K562 (cell line): Measurements from ENCODE around the gene ATF5. TPM values are rescaled to one million over a fixed set of nuclear protein-coding genes. Genes with fewer than 3 reads are reported as not detected.
A peak's percentile ranks its signal among the peaks of the same experiment; 100 is the strongest.

Experiments used
- ATAC-seq: fragments of 200-7000 bp; cut with Tn5 transposase; 3 replicates; pipeline ENCODE4 v1.9.1; 2020; ENCODE audit warnings: moderate library complexity
- BruUV-seq: library from RNA; stranded (reverse); fragments of 400-500 nt; replicated peaks from 2 replicates; lab custom pipeline; 2021; lab: Mats Ljungman, UMichigan
- CTCF ChIA-PET: fragments of 300-600 bp; formaldehyde crosslinking; extraction: SDS; loops from one replicate; lab custom pipeline; 2021; ENCODE audit warnings: low intra/inter-chr PET ratio; lab: Yijun Ruan, JAX
- POLR2A ChIA-PET: fragments of 300-600, 350-650 bp; sonication (Branson Sonifier 250); formaldehyde crosslinking; extraction: SDS; loops from one replicate; lab custom pipeline; 2021; ENCODE audit warnings: antibody characterized with exemption, inconsistent platforms; lab: Yijun Ruan, JAX
- DNase-seq, 4 experiments: peaks; one replicate each; pipeline versions ENCODE4 v3.0.0 to v3.0.0-alpha.2; 2011 to 2018; ENCODE audit warnings: low spot score in 3 of 4, mixed read lengths in 3 of 4; ENCODE audit errors: extremely low read depth in 1 of 4
- FAIRE-seq: peaks from 2 replicates; lab custom pipeline; 2011; peaks lifted over from hg19 to GRCh38; lab: Jason Lieb, UNC
- H2AFZ ChIP-seq: 2 replicates; pipeline ENCODE4 v1.6.0; 2011; ENCODE audit warnings: low read depth, low read length, control low read depth, inconsistent platforms
- H3K27ac ChIP-seq: fragments of 200-600 bp; 3 replicates; pipeline ENCODE4 v1.8.0; 2011; ENCODE audit warnings: low read depth, mild to moderate bottlenecking, control low read depth, inconsistent platforms, low read length, moderate library complexity, mixed read lengths; ENCODE audit errors: extremely low read depth
- H3K27me3 ChIP-seq, 2 experiments: fragments of 300-600 bp in 1 of 2; 2 replicates in 1 of 2; 3 replicates in 1 of 2; pipeline versions ENCODE4 v1.6.0 to v1.8.0; 2011; ENCODE audit warnings: inconsistent platforms in 2 of 2, low read length in 2 of 2, mild to moderate bottlenecking in 1 of 2, mixed read lengths in 1 of 2, moderate library complexity in 1 of 2; ENCODE audit not compliant: control insufficient read depth in 2 of 2, insufficient read depth in 2 of 2
- H3K36me3 ChIP-seq: fragments of 300-600 bp; 3 replicates; pipeline ENCODE4 v1.8.0; 2011; ENCODE audit warnings: mild to moderate bottlenecking, low read length, inconsistent platforms; ENCODE audit not compliant: control insufficient read depth, insufficient read depth
- H3K4me1 ChIP-seq, 2 experiments: fragments of 200-600 bp in 1 of 2; replicated peaks in 1 of 2; 2 replicates in 1 of 2; 3 replicates in 1 of 2; pipeline versions ENCODE4 v1.5.1 to v1.8.0; 2011; ENCODE audit warnings: inconsistent platforms in 2 of 2, low read length in 2 of 2, mild to moderate bottlenecking in 1 of 2, mixed read lengths in 1 of 2, moderate library complexity in 1 of 2; ENCODE audit not compliant: control insufficient read depth in 2 of 2, insufficient read depth in 2 of 2
- H3K4me2 ChIP-seq: 2 replicates; pipeline ENCODE4 v1.6.1; 2011; ENCODE audit warnings: low read length, control low read depth, inconsistent platforms, mixed read lengths; ENCODE audit not compliant: insufficient read depth
- H3K4me3 ChIP-seq: fragments of 200-600 bp; sonication (generic), shearing (Covaris generic); 2 replicates; pipeline ENCODE4 v1.5.1; 2016; ENCODE audit warnings: control low read depth, inconsistent platforms
- H3K79me2 ChIP-seq: fragments of 200-600 bp; 3 replicates; pipeline ENCODE4 v1.8.0; 2011; ENCODE audit warnings: low read length, inconsistent platforms; ENCODE audit not compliant: control insufficient read depth, insufficient read depth
- H3K9ac ChIP-seq, 2 experiments: 2 replicates each; pipeline versions ENCODE4 v1.6.0 to v1.6.1; 2011; ENCODE audit warnings: low read depth in 2 of 2, low read length in 2 of 2, control low read depth in 1 of 2, inconsistent platforms in 1 of 2, mild to moderate bottlenecking in 1 of 2, mixed read lengths in 1 of 2; ENCODE audit not compliant: insufficient read depth in 1 of 2
- H3K9me1 ChIP-seq: one replicate; pipeline ENCODE4 v1.6.0; 2011; ENCODE audit warnings: inconsistent platforms, mild to moderate bottlenecking, low read length, moderate library complexity; ENCODE audit not compliant: control insufficient read depth, insufficient read depth
- H3K9me3 ChIP-seq: replicated peaks from 2 replicates; pipeline ENCODE4 v1.5.1; 2011; ENCODE audit warnings: low read depth, low read length, inconsistent platforms; ENCODE audit not compliant: control insufficient read depth, insufficient read depth
- H4K20me1 ChIP-seq: replicated peaks from 2 replicates; pipeline ENCODE4 v1.6.1; 2011; ENCODE audit warnings: low read length, inconsistent platforms, mixed read lengths; ENCODE audit not compliant: control insufficient read depth, insufficient read depth
- BCL6 ChIP-seq: fragments of 250-450 bp; sonication (Bioruptor Pico); IDR thresholded peaks from 2 replicates; pipeline ENCODE4 v1.4.0; 2020
- EGR1 ChIP-seq: fragments of 450-650 bp; conservative IDR thresholded peaks from 2 replicates; pipeline ENCODE4 v1.6.1; 2017; ENCODE audit warnings: mild to moderate bottlenecking
- GTF2E2 ChIP-seq: fragments of 200-800 bp; sonication (Bioruptor generic); IDR thresholded peaks from 2 replicates; pipeline ENCODE4 v1.6.1; 2016; ENCODE audit warnings: missing genetic modification characterization, missing compliant biosample characterization
- MYBL2 ChIP-seq, 2 experiments: fragments of 450-650 bp in 1 of 2; sonication (generic) in 1 of 2; formaldehyde crosslinking in 1 of 2; IDR thresholded peaks; 2 replicates each; pipeline versions ENCODE4 v1.6.1 to v1.8.1; 2017 to 2022; ENCODE audit warnings: borderline replicate concordance in 1 of 2, inconsistent platforms in 1 of 2, low read depth in 1 of 2, mild to moderate bottlenecking in 1 of 2, missing genetic modification reagents in 1 of 2, moderate library complexity in 1 of 2
- POLR2AphosphoS5 ChIP-seq: IDR thresholded peaks from 2 replicates; pipeline ENCODE4 v1.6.1; 2011; ENCODE audit warnings: mild to moderate bottlenecking, low read depth, low read length, moderate library complexity; ENCODE audit not compliant: control insufficient read depth, insufficient read depth
- SMAD4 ChIP-seq: fragments of 250-450 bp; sonication (Bioruptor Pico); conservative IDR thresholded peaks from 2 replicates; pipeline ENCODE4 v1.8.0; 2021; ENCODE audit warnings: inconsistent platforms, mild to moderate bottlenecking, moderate library complexity
- SP1 ChIP-seq: sonication (generic); formaldehyde crosslinking; IDR thresholded peaks from 2 replicates; pipeline ENCODE4 v1.8.1; 2022; ENCODE audit warnings: mild to moderate bottlenecking, missing genetic modification reagents
- TEAD4 ChIP-seq, 2 experiments: sonication (generic) in 1 of 2; formaldehyde crosslinking in 1 of 2; IDR thresholded peaks; 2 replicates each; pipeline versions ENCODE4 v1.6.1 to v1.8.0; 2012 to 2022; ENCODE audit warnings: borderline replicate concordance in 1 of 2, inconsistent platforms in 1 of 2, low read length in 1 of 2, mild to moderate bottlenecking in 1 of 2, missing genetic modification reagents in 1 of 2
- ZFP30 ChIP-seq: fragments of 250-450 bp; sonication (Bioruptor Pico); IDR thresholded peaks from 2 replicates; pipeline ENCODE4 v1.8.0; 2022; ENCODE audit warnings: moderate library complexity, mild to moderate bottlenecking, inconsistent platforms, borderline replicate concordance
- ZNF398 ChIP-seq: fragments of 250-450 bp; sonication (Bioruptor Pico); IDR thresholded peaks from 2 replicates; pipeline ENCODE4 v1.8.0; 2021; ENCODE audit warnings: moderate library complexity, mild to moderate bottlenecking, inconsistent platforms
- WGBS: fragments of 100-300 bp; shearing (Covaris generic); methylation state at CpG from one replicate; pipeline ENCODE4 v1.1.6; 2016; ENCODE audit warnings: low coverage, mixed read lengths; ENCODE audit not compliant: insufficient coverage; ENCODE audit errors: missing lambda C conversion rate; 5-methylcytosine and 5-hydroxymethylcytosine counted together
- in situ Hi-C: fragments of 300-500 bp; cut with MboI; formaldehyde crosslinking; loops from 4 replicates; pipeline ENCODE4 v1.15.0; 2018; ENCODE audit warnings: inconsistent platforms, mixed read lengths
- intact Hi-C: fragments of 100-400 bp; cut with micrococcal nuclease; formaldehyde crosslinking; loops from 2 replicates; pipeline ENCODE4 v1.14.2; 2022
- polyA plus RNA-seq, 8 experiments: library from polyadenylated mRNA; depleted of rRNA in 4 of 8; stranded (reverse) in 5 of 8; unstranded in 3 of 8; fragments of >200 nt; fragmentation: Nextera tagmentation in 2 of 8; fragmentation: Illumina TruSeq in 1 of 8; extraction: Ambion mirVana in 2 of 8; extraction: Trizol in 1 of 8; gene quantifications; 2 replicates each; pipeline versions ENCODE4 v1.2.1 to v1.2.3, GENCODE V29; 2011 to 2014; ENCODE audit warnings: inconsistent platforms in 1 of 8, missing spikeins in 1 of 8
- total RNA-seq, 7 experiments: library from RNA; depleted of rRNA in 6 of 7; stranded (reverse); fragments of >200 nt in 6 of 7; fragmentation: Illumina TruSeq in 2 of 7; extraction: Trizol in 2 of 7; gene quantifications; 2 replicates each; pipeline versions ENCODE4 v1.2.1 to v1.2.3, GENCODE V29; 2011 to 2021; ENCODE audit warnings: low replicate concordance in 1 of 7
- TF ChIP-seq, protein P1 (sequence below), 2 experiments: fragments of 150-350 bp in 1 of 2; IDR thresholded peaks; 2 replicates each; pipeline ENCODE4 v1.6.1; 2012 to 2016; ENCODE audit warnings: low read depth in 2 of 2, low read length in 2 of 2, mild to moderate bottlenecking in 1 of 2, moderate library complexity in 1 of 2
- TF ChIP-seq, protein P2 (sequence below): fragments of 450-650 bp; conservative IDR thresholded peaks from 2 replicates; pipeline ENCODE4 v1.6.1; 2016; ENCODE audit warnings: missing genetic modification characterization, low read depth, mild to moderate bottlenecking, control low read depth, missing compliant biosample characterization

Gene ATF5
- total and polyA plus RNA-seq, 9 of the 15 experiments (the other 6 are each of a cell fraction or from before 2014, with no cell fraction given): 3.0 to 57.6 (median 11.1) TPM

DNA sequence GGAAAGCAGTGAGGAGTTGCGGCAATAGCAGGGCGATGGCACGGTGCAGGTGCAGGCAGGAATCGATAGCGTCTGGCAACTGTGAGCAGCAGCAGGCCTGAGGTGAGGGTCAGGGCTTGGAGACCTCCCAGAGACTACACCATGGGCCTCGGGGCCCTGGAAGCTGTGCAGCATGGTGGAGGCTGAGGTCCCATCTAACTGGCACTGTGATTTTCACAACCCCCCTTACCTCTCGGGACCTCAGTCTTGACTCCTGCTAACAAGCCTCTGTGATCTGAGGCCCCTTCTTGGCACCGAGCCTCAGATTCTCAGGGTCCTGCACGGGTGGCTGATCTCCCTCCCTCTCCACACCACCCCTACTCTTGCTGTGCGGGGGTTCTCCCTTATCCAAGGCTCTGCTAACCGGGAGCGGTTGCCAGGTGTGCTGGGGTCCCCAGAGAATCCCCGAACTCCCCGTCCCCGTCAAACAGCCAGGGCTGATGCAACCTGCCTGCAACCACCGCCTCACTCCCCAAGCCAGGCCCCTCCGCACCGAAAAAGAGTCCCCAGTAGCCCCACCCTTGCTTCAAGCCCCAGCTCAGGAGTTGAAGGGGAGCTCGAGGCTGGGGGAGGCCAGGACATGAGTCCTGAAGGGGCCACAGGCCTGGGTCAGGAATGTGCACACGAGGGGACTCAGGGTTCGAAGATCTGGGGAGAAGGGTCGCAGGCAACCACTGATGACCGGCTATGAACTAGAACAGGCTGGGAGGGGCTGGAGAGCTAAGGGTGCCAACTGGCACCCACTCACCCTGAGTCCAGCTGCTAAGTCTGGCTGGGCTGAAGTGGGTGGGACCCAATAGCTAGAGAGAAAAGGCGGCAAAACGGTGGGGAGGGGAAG lies 4.8 kb upstream of the ATF5 start:
- DNase-seq (peak in 2 of 4 experiments; percentile 11 to 16), ATAC-seq (peak; percentile 16), FAIRE-seq (no peak)
- H3K36me3 ChIP-seq: peaks cover 85% of the 10 kb centered on the region
- H3K4me2 ChIP-seq: peak overlapping the region; percentile 20; the same call in 1 of the 2 replicates
- no peak overlapping the region for H2AFZ ChIP-seq
- in situ Hi-C loops: no loop called here
- H3K9me3 ChIP-seq: no peaks in the 10 kb centered on the region
- peaks cover 9% of the 10 kb centered on the region for H3K9me1 ChIP-seq
- H3K4me3 ChIP-seq: no peak overlapping the region
- intact Hi-C loops: no loop called here
- peak overlapping the region; percentile 58 to 82; a peak in 3 of 4 replicates for H3K9ac ChIP-seq
- WGBS: 60% methylated on average over 19 of the region's 25 CpGs
- peaks cover 30 to 63% of the 10 kb centered on the region in 2 experiments for H3K4me1 ChIP-seq
- no peaks in the 10 kb centered on the region for H3K27me3 ChIP-seq
- POLR2A ChIA-PET: interaction anchor here (0.6 to 1.0 kb wide), 2 partner anchors 13 to 97 kb away, joined by 3 to 6 read pairs; no protein-coding TSS in a partner anchor
- H4K20me1 ChIP-seq: peaks cover 21% of the 10 kb centered on the region
- no TSS peak for BruUV-seq
- CTCF ChIA-PET: no interaction called here
- H3K79me2 ChIP-seq: peaks cover 99% of the 10 kb centered on the region
- peak overlapping the region; percentile 70 for H3K27ac ChIP-seq
- TF ChIP-seq POLR2AphosphoS5: no peak
- TF ChIP-seq EGR1: no peak
- no peak for TF ChIP-seq ZFP30 (CRISPR knock-in tag)
- peak; percentile 49; the same call in 1 of the 2 replicates for TF ChIP-seq SP1
- no peak for TF ChIP-seq MYBL2 (IDR thresholded peaks at IDR 0.05; ENCODE audit: low read depth)
- no peak for TF ChIP-seq MYBL2 (CRISPR knock-in tag; IDR thresholded peaks at IDR 0.05; ENCODE audit: borderline replicate concordance)
- no peak for TF ChIP-seq TEAD4 (IDR thresholded peaks at IDR 0.05; ENCODE audit: low read length)
- TF ChIP-seq TEAD4 (CRISPR knock-in tag; IDR thresholded peaks at IDR 0.05; ENCODE audit: borderline replicate concordance): no peak
- TF ChIP-seq SMAD4 (CRISPR knock-in tag): peak; percentile 96
- peak; percentile 51; the same call in 1 of the 2 replicates for TF ChIP-seq GTF2E2 (tag)
- TF ChIP-seq, protein P1, sequence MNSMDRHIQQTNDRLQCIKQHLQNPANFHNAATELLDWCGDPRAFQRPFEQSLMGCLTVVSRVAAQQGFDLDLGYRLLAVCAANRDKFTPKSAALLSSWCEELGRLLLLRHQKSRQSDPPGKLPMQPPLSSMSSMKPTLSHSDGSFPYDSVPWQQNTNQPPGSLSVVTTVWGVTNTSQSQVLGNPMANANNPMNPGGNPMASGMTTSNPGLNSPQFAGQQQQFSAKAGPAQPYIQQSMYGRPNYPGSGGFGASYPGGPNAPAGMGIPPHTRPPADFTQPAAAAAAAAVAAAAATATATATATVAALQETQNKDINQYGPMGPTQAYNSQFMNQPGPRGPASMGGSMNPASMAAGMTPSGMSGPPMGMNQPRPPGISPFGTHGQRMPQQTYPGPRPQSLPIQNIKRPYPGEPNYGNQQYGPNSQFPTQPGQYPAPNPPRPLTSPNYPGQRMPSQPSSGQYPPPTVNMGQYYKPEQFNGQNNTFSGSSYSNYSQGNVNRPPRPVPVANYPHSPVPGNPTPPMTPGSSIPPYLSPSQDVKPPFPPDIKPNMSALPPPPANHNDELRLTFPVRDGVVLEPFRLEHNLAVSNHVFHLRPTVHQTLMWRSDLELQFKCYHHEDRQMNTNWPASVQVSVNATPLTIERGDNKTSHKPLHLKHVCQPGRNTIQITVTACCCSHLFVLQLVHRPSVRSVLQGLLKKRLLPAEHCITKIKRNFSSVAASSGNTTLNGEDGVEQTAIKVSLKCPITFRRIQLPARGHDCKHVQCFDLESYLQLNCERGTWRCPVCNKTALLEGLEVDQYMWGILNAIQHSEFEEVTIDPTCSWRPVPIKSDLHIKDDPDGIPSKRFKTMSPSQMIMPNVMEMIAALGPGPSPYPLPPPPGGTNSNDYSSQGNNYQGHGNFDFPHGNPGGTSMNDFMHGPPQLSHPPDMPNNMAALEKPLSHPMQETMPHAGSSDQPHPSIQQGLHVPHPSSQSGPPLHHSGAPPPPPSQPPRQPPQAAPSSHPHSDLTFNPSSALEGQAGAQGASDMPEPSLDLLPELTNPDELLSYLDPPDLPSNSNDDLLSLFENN (IDR thresholded peaks at IDR 0.05; ENCODE audit: low read depth in 2 of 2, low read length in 2 of 2): no peak
- TF ChIP-seq ZNF398 (CRISPR knock-in tag): no peak; the same call in 1 of the 2 replicates
- TF ChIP-seq, protein P2, sequence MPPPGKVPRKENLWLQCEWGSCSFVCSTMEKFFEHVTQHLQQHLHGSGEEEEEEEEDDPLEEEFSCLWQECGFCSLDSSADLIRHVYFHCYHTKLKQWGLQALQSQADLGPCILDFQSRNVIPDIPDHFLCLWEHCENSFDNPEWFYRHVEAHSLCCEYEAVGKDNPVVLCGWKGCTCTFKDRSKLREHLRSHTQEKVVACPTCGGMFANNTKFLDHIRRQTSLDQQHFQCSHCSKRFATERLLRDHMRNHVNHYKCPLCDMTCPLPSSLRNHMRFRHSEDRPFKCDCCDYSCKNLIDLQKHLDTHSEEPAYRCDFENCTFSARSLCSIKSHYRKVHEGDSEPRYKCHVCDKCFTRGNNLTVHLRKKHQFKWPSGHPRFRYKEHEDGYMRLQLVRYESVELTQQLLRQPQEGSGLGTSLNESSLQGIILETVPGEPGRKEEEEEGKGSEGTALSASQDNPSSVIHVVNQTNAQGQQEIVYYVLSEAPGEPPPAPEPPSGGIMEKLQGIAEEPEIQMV (tag): 0 out of 2 replicates have a peak, but pooled peaks have one; percentile 39
- peak; percentile 62 for TF ChIP-seq BCL6 (CRISPR knock-in tag)
